ENCODE data around the gene CCT5.
"Not testable (repeated sequence)": the region's sequence is repeated elsewhere in the genome, so short reads cannot be mapped to it uniquely, and the experiment has no call there.

CCT5 gene

GRCh38 chr5:10301842-10302610 lies 51.9 kb downstream of the CCT5 start:
- DNase-seq (ENCODE audit: low spot score): no peak

- no peak for DNase-seq (ENCODE audit: low spot score)
Observed at GRCh38 chr5:10303201-10303600, 53.1 kb downstream of the CCT5 start.

- DNase-seq (ENCODE audit: low spot score): no peak
Observed at GRCh38 chr5:10303699-10304170, 53.7 kb downstream of the CCT5 start.

GRCh38 chr5:10304932-10305331 lies 54.9 kb downstream of the CCT5 start:
- DNase-seq (ENCODE audit: low spot score): no peak

GRCh38 chr5:10306114-10306513 lies 56.0 kb downstream of the CCT5 start:
- no peak for DNase-seq (ENCODE audit: low spot score)

GRCh38 chr5:10306806-10307205 lies 56.7 kb downstream of the CCT5 start:
- no peak for DNase-seq (ENCODE audit: low spot score)

GRCh38 chr5:10307206-10308148 lies 57.4 kb downstream of the CCT5 start, which contains the start of gene CMBL:
TSS of gene CMBL (minus strand) at chr5:10307902. CDS start at chr5:10290762, 17,140 bp downstream.
- DNase-seq (ENCODE audit: low spot score): peak; percentile 36

- no peak for DNase-seq (ENCODE audit: low spot score)
Observed at GRCh38 chr5:10308844-10309243, 58.8 kb downstream of the CCT5 start.

- DNase-seq (ENCODE audit: low spot score): no peak
Observed at GRCh38 chr5:10310066-10310779, 60.1 kb downstream of the CCT5 start.

- DNase-seq (ENCODE audit: low spot score): not testable (repeated sequence)
Observed at GRCh38 chr5:10310835-10311570, 60.9 kb downstream of the CCT5 start.

- DNase-seq (ENCODE audit: low spot score): no peak
Observed at GRCh38 chr5:10311595-10312425, 61.7 kb downstream of the CCT5 start.

GRCh38 chr5:10315201-10315600 lies 65.1 kb downstream of the CCT5 start:
- DNase-seq (ENCODE audit: low spot score): no peak
